ENCODE results near the gene FREM1. TPM values are rescaled to one million over a fixed set of nuclear protein-coding genes. Genes with fewer than 3 reads are reported as not detected.

Gene FREM1
- polyA plus RNA-seq, 1 donor from 2014 or later: 2.3 TPM

GRCh38 chr9:14752871-14753270 is 157.4 kb downstream of the FREM1 start:
- Histone ChIP-seq H3K27me3 (ENCODE audit: insufficient read depth, low read depth, low read length) (no peaks in the 10 kb centered on the region), H2AFZ (ENCODE audit: low read depth, low read length) (no peak overlapping the region), H3K9me3 (ENCODE audit: low read length) (no peaks in the 10 kb centered on the region), H3K9ac (ENCODE audit: low read length) (no peak overlapping the region), H4K20me1 (ENCODE audit: insufficient read depth) (no peaks in the 10 kb centered on the region), H3K9me2 (ENCODE audit: insufficient read depth, low read length) (no peaks in the 10 kb centered on the region), H3K36me3 (ENCODE audit: insufficient read depth, low read length) (no peaks in the 10 kb centered on the region), H3K27ac (ENCODE audit: low read length) (no peak overlapping the region), H3K4me2 (ENCODE audit: low read length) (no peak overlapping the region), H3F3A (ENCODE audit: insufficient read depth, low read length, poor library complexity, severe bottlenecking) (no peaks in the 10 kb centered on the region), H3K4me3 (ENCODE audit: low read length) (no peak overlapping the region), H3K79me2 (replicated peaks; ENCODE audit: insufficient read depth, low read length) (no peaks in the 10 kb centered on the region)
- TF ChIP-seq TAF1 (IDR thresholded peaks at IDR 0.05; ENCODE audit: low read depth) (no peak), SMC3 (conservative IDR thresholded peaks at IDR 0.05; ENCODE audit: poor library complexity) (no peak), REST (IDR thresholded peaks at IDR 0.05; ENCODE audit: borderline replicate concordance) (no peak), RAD21 (conservative IDR thresholded peaks at IDR 0.05) (no peak), POLR2AphosphoS5 (IDR thresholded peaks at IDR 0.05) (no peak), EP300 (conservative IDR thresholded peaks at IDR 0.05; ENCODE audit: poor library complexity, severe bottlenecking) (no peak), EZH2 (IDR thresholded peaks at IDR 0.05; ENCODE audit: borderline replicate concordance, insufficient read depth, low read length, poor library complexity, severe bottlenecking) (no peak), CTCF (IDR thresholded peaks at IDR 0.05; ENCODE audit: poor library complexity, severe bottlenecking) (no peak), MXI1 (conservative IDR thresholded peaks at IDR 0.05; ENCODE audit: poor library complexity, severe bottlenecking) (no peak)

GRCh38 chr9:14752271-14752670 is 158.0 kb downstream of the FREM1 start:
- Histone ChIP-seq H3K79me2 (replicated peaks; ENCODE audit: insufficient read depth, low read length) (no peaks in the 10 kb centered on the region), H3K27ac (ENCODE audit: low read length) (no peak overlapping the region), H3K4me2 (ENCODE audit: low read length) (no peak overlapping the region), H3K4me3 (ENCODE audit: low read length) (no peak overlapping the region), H3K27me3 (ENCODE audit: insufficient read depth, low read depth, low read length) (no peaks in the 10 kb centered on the region), H3K9me2 (ENCODE audit: insufficient read depth, low read length) (no peaks in the 10 kb centered on the region), H3K9ac (ENCODE audit: low read length) (no peak overlapping the region), H3K36me3 (ENCODE audit: insufficient read depth, low read length) (no peaks in the 10 kb centered on the region), H2AFZ (ENCODE audit: low read depth, low read length) (no peak overlapping the region), H4K20me1 (ENCODE audit: insufficient read depth) (no peaks in the 10 kb centered on the region), H3K9me3 (ENCODE audit: low read length) (no peaks in the 10 kb centered on the region), H3F3A (ENCODE audit: insufficient read depth, low read length, poor library complexity, severe bottlenecking) (no peaks in the 10 kb centered on the region)
- TF ChIP-seq CTCF (IDR thresholded peaks at IDR 0.05; ENCODE audit: poor library complexity, severe bottlenecking): no peak

All from neural cell (in vitro differentiated cells).